Erythroblast (primary cell): ENCODE results near the gene OMP.

Experiments
- GATA1 ChIP-seq: IDR thresholded peaks from 2 replicates; pipeline ENCODE4 v1.6.1; 2011; ENCODE audit warnings: low read depth, mild to moderate bottlenecking, control low read depth, low read length, moderate library complexity
- POLR2A ChIP-seq: IDR thresholded peaks from 2 replicates; pipeline ENCODE4 v1.6.1; 2011; ENCODE audit warnings: mild to moderate bottlenecking, low read length

DNA sequence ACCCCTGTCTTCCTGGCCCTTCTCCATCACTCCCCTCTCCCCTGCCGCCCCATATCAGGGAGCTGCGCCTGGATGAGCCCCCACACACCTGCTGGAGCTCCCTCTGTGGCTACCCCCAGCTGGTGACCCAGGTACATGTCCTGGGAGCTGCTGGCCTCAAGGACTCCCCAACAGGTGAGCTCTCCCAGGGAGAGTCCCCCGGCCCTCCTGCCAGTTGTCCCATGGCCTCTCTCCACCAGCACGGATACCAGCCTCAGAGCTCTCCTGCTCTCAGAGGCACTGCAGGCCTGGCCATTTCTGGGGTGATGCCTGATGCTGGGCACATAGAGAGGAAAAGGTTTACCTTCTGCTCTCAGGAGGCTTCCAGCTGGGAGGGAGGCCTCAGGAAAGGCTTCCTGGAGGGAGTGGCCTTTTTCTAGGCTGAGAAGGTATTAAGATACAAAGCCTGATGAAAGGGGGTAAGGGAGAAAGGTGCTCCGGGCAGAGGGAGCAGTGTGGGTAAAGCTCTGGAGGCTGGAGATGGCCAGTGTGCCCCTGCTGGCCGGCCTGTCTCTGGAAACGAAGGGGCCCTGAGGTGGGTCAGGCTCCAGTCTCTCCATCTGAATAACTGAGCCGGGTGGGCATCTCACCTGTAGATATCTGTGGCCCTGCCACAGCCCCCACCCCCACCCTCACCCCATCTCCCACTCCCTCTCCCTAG, 19.4 kb downstream of the OMP start:
- no peak for TF ChIP-seq POLR2A
- no peak for TF ChIP-seq GATA1
